ENCODE results near the gene DDR2. TPM values are rescaled to one million over a fixed set of nuclear protein-coding genes. Genes with fewer than 3 reads are reported as not detected.

The DDR2 gene
- total and polyA plus RNA-seq, 4 donors = 2.3 to 55.7 (median 17.6) TPM

- no peaks in the 10 kb centered on the region for H3K36me3 ChIP-seq (ENCODE audit: control insufficient read depth in 4 of 4, insufficient read depth in 4 of 4, low read length in 4 of 4)
- no peak for ATAC-seq (ENCODE audit: insufficient read depth, low FRiP score)
- DNase-seq = no peak
- H3K4me3 ChIP-seq = no peak overlapping the region
- H3K27me3 ChIP-seq (ENCODE audit: control insufficient read depth in 3 of 3, insufficient read depth in 3 of 3, low read length in 2 of 3) = no peaks in the 10 kb centered on the region
- no peak for TF ChIP-seq CTCF (IDR thresholded peaks at IDR 0.05; ENCODE audit: control extremely low read depth, extremely low read depth)
- no peaks in the 10 kb centered on the region for H3K9me3 ChIP-seq (ENCODE audit: control insufficient read depth in 4 of 4, insufficient read depth in 3 of 4, low read length in 3 of 4)
- WGBS, 2 donors = 94 to 95% methylated on average over 6 to 7 of the region's 7 CpGs
- H3K4me1 ChIP-seq (ENCODE audit: control insufficient read depth in 5 of 5, insufficient read depth in 5 of 5, low read length in 5 of 5) = peaks cover 0 to 17% (median 6%) of the 10 kb centered on the region in 5 donors
- H3K9ac ChIP-seq (ENCODE audit: insufficient read depth in 1 of 2, low read length in 2 of 2) = no peak overlapping the region
- H3K27ac ChIP-seq (ENCODE audit: low read depth in 1 of 2, low read length in 1 of 2) = no peak overlapping the region
Observed at GRCh38 chr1:162639718-162640117, 7.5 kb downstream of the DDR2 start.

GRCh38 chr1:162641114-162641513 lies 8.8 kb downstream of the DDR2 start:
- H3K4me3 ChIP-seq = no peak overlapping the region
- DNase-seq (no peak), ATAC-seq (ENCODE audit: insufficient read depth, low FRiP score) (no peak)
- no peaks in the 10 kb centered on the region for H3K27me3 ChIP-seq (ENCODE audit: control insufficient read depth in 3 of 3, insufficient read depth in 3 of 3, low read length in 2 of 3)
- H3K36me3 ChIP-seq (ENCODE audit: control insufficient read depth in 4 of 4, insufficient read depth in 4 of 4, low read length in 4 of 4) = no peaks in the 10 kb centered on the region
- no peak overlapping the region for H3K9ac ChIP-seq (ENCODE audit: insufficient read depth in 1 of 2, low read length in 2 of 2)
- H3K9me3 ChIP-seq (ENCODE audit: control insufficient read depth in 4 of 4, insufficient read depth in 3 of 4, low read length in 3 of 4) = no peaks in the 10 kb centered on the region
- 90 to 98% methylated on average over 2 of the region's 2 CpGs for WGBS, 2 donors
- peaks cover 0 to 17% (median 5%) of the 10 kb centered on the region in 5 donors for H3K4me1 ChIP-seq (ENCODE audit: control insufficient read depth in 5 of 5, insufficient read depth in 5 of 5, low read length in 5 of 5)
- TF ChIP-seq CTCF (IDR thresholded peaks at IDR 0.05; ENCODE audit: control extremely low read depth, extremely low read depth) = no peak
- no peak overlapping the region for H3K27ac ChIP-seq (ENCODE audit: low read depth in 1 of 2, low read length in 1 of 2)

GRCh38 chr1:162644986-162645314 lies 12.7 kb downstream of the DDR2 start:
- Histone ChIP-seq H3K9me3 (ENCODE audit: control insufficient read depth in 4 of 4, insufficient read depth in 3 of 4, low read length in 3 of 4) (no peaks in the 10 kb centered on the region), H3K9ac (ENCODE audit: insufficient read depth in 1 of 2, low read length in 2 of 2) (no peak overlapping the region), H3K36me3 (ENCODE audit: control insufficient read depth in 4 of 4, insufficient read depth in 4 of 4, low read length in 4 of 4) (no peaks in the 10 kb centered on the region), H3K4me3 (no peak overlapping the region), H3K27me3 (ENCODE audit: control insufficient read depth in 3 of 3, insufficient read depth in 3 of 3, low read length in 2 of 3) (no peaks in the 10 kb centered on the region), H3K27ac (ENCODE audit: low read depth in 1 of 2, low read length in 1 of 2) (no peak overlapping the region), H3K4me1 (ENCODE audit: control insufficient read depth in 5 of 5, insufficient read depth in 5 of 5, low read length in 5 of 5) (peaks cover 0 to 45% (median 15%) of the 10 kb centered on the region in 5 donors)
- no peak for DNase-seq
- 93% methylated on average over 3 of the region's 3 CpGs for WGBS, 2 donors
- no peak for ATAC-seq (ENCODE audit: insufficient read depth, low FRiP score)
- no peak for TF ChIP-seq CTCF (IDR thresholded peaks at IDR 0.05; ENCODE audit: control extremely low read depth, extremely low read depth)

GRCh38 chr1:162645666-162646065 lies 13.4 kb downstream of the DDR2 start:
- no peak for TF ChIP-seq CTCF (IDR thresholded peaks at IDR 0.05; ENCODE audit: control extremely low read depth, extremely low read depth)
- Histone ChIP-seq H3K9me3 (ENCODE audit: control insufficient read depth in 4 of 4, insufficient read depth in 3 of 4, low read length in 3 of 4) (no peaks in the 10 kb centered on the region), H3K27ac (ENCODE audit: low read depth in 1 of 2, low read length in 1 of 2) (no peak overlapping the region), H3K4me3 (no peak overlapping the region), H3K9ac (ENCODE audit: insufficient read depth in 1 of 2, low read length in 2 of 2) (no peak overlapping the region), H3K27me3 (ENCODE audit: control insufficient read depth in 3 of 3, insufficient read depth in 3 of 3, low read length in 2 of 3) (no peaks in the 10 kb centered on the region), H3K36me3 (ENCODE audit: control insufficient read depth in 4 of 4, insufficient read depth in 4 of 4, low read length in 4 of 4) (no peaks in the 10 kb centered on the region), H3K4me1 (ENCODE audit: control insufficient read depth in 5 of 5, insufficient read depth in 5 of 5, low read length in 5 of 5) (peaks cover 0 to 45% (median 15%) of the 10 kb centered on the region in 5 donors)
- WGBS, 2 donors = 66 to 77% methylated on average over 4 of the region's 4 CpGs
- ATAC-seq (ENCODE audit: insufficient read depth, low FRiP score) (no peak), DNase-seq (peak in 2 of 3 donors; percentile 74 to 78)
